HL-60 (cell line): ENCODE results near the gene LRRC15.

ENCODE experiments used
- DNase-seq, 2 experiments: peaks; one replicate each; pipeline ENCODE4 v3.0.0-alpha.2; 2010 to 2020; ENCODE audit warnings: low read depth in 1 of 2, low spot score in 1 of 2
- H3K27ac ChIP-seq: fragments of 250-450 bp; sonication (Bioruptor Pico); replicated peaks from 2 replicates; pipeline ENCODE4 v1.5.1; 2020; ENCODE audit warnings: mild to moderate bottlenecking, moderate library complexity
- H3K27me3 ChIP-seq: fragments of 250-450 bp; sonication (Bioruptor Pico); 2 replicates; pipeline ENCODE4 v1.5.1; 2021; ENCODE audit warnings: mild to moderate bottlenecking, moderate library complexity; ENCODE audit not compliant: insufficient read depth, poor library complexity, severe bottlenecking
- H3K4me3 ChIP-seq: replicated peaks from 2 replicates; pipeline ENCODE4 v1.5.1; 2011; ENCODE audit warnings: mild to moderate bottlenecking, control low read depth, low read length; ENCODE audit not compliant: insufficient read depth
- GABPA ChIP-seq: IDR thresholded peaks from 2 replicates; pipeline ENCODE4 v1.6.1; 2012; ENCODE audit warnings: low read depth
- POLR2AphosphoS5 ChIP-seq: IDR thresholded peaks from 2 replicates; pipeline ENCODE4 v1.6.1; 2012; ENCODE audit warnings: low read depth
- SPI1 ChIP-seq: IDR thresholded peaks from 2 replicates; pipeline ENCODE4 v1.6.1; 2012; ENCODE audit warnings: low read depth, mild to moderate bottlenecking, borderline replicate concordance
- TF ChIP-seq, protein P1 (sequence below): IDR thresholded peaks from one replicate; pipeline ENCODE4 v1.5.1; 2011; ENCODE audit warnings: low read length, control low read depth, inconsistent platforms; ENCODE audit not compliant: insufficient read depth
- TF ChIP-seq, protein P2 (sequence below): IDR thresholded peaks from 2 replicates; pipeline ENCODE4 v1.6.1; 2012; ENCODE audit warnings: low read depth; ENCODE audit not compliant: insufficient replicate concordance

Gene LRRC15

DNA sequence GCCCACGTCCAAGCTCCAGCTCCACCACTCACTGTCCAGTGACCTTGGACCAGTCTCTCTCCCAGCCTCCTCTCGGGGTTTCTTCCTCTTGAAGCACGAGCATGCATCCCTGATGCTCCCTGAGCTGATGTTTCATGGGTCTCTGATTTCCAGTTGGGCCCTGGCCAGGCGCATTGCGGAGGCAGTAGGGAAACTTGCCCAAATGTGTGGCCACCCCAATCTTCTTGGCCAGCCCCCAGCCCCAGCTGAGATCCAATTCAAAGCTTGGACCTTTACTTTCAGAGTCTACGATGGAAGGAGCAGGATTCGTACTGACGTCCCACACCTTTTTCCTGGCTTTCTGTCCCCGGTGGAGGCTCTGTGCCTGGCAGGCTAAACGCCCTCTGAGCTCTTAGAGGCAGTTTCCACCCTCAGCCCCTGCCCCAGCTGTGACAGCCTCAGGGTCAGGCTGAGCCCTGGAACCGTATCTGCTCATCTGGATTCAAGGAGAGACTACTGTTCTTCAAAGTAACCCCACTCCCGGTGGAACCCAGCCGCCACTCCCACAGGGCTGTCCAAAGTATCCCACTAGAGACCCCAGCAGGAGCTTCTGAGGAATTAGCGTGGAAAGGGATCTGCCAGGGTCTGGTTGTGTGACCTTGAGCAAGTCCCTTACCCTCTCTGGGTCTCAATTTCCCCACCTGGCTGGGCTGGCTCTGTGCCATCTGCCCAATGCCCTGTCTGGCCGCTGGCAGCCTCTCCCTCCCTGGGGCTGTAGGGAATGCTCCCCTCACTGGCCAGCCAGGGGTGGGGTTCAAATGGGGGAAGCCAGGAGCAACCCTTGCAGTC is 55.8 kb downstream of the LRRC15 start:
- Histone ChIP-seq H3K27ac (no peak overlapping the region), H3K27me3 (peaks cover 4% of the 10 kb centered on the region)
- DNase-seq, result no peak

DNA sequence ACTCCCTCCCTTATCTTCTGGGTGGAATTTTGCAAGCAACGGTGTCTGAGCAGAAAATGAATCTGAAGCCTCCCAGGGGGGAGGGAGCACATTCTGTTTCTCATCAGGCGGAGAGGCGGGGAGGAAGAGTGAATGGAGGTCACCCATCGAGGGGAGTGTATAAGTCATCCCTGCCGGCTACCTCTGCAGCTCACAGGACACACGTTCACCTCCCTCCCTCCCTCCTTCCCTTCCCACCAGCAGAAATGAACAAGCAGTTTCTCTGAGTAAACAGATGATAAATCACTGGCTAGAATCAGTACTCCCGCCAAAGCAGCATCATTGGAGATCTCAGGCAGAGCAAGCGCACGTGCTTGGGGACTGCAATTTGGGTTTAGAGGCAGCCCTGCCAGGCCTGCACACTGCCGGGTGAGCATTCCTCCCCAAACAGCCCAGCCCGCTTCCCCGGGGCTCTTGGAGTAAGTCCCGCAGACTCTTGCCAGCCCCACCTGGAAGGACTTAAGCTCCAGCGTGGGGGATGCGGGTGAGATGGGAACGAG is 56.7 kb downstream of the LRRC15 start:
- TF ChIP-seq POLR2AphosphoS5 (no peak), GABPA (no peak), SPI1 (no peak)
- TF ChIP-seq, protein P1, sequence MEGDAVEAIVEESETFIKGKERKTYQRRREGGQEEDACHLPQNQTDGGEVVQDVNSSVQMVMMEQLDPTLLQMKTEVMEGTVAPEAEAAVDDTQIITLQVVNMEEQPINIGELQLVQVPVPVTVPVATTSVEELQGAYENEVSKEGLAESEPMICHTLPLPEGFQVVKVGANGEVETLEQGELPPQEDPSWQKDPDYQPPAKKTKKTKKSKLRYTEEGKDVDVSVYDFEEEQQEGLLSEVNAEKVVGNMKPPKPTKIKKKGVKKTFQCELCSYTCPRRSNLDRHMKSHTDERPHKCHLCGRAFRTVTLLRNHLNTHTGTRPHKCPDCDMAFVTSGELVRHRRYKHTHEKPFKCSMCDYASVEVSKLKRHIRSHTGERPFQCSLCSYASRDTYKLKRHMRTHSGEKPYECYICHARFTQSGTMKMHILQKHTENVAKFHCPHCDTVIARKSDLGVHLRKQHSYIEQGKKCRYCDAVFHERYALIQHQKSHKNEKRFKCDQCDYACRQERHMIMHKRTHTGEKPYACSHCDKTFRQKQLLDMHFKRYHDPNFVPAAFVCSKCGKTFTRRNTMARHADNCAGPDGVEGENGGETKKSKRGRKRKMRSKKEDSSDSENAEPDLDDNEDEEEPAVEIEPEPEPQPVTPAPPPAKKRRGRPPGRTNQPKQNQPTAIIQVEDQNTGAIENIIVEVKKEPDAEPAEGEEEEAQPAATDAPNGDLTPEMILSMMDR, result no peak
- TF ChIP-seq, protein P2, sequence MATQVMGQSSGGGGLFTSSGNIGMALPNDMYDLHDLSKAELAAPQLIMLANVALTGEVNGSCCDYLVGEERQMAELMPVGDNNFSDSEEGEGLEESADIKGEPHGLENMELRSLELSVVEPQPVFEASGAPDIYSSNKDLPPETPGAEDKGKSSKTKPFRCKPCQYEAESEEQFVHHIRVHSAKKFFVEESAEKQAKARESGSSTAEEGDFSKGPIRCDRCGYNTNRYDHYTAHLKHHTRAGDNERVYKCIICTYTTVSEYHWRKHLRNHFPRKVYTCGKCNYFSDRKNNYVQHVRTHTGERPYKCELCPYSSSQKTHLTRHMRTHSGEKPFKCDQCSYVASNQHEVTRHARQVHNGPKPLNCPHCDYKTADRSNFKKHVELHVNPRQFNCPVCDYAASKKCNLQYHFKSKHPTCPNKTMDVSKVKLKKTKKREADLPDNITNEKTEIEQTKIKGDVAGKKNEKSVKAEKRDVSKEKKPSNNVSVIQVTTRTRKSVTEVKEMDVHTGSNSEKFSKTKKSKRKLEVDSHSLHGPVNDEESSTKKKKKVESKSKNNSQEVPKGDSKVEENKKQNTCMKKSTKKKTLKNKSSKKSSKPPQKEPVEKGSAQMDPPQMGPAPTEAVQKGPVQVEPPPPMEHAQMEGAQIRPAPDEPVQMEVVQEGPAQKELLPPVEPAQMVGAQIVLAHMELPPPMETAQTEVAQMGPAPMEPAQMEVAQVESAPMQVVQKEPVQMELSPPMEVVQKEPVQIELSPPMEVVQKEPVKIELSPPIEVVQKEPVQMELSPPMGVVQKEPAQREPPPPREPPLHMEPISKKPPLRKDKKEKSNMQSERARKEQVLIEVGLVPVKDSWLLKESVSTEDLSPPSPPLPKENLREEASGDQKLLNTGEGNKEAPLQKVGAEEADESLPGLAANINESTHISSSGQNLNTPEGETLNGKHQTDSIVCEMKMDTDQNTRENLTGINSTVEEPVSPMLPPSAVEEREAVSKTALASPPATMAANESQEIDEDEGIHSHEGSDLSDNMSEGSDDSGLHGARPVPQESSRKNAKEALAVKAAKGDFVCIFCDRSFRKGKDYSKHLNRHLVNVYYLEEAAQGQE, result no peak
- no peak for DNase-seq
- Histone ChIP-seq H3K27ac (no peak overlapping the region), H3K27me3 (peaks cover 4% of the 10 kb centered on the region), H3K4me3 (no peak overlapping the region)

More for the DNA sequence above, 55.8 kb downstream of the LRRC15 start:
- no peak overlapping the region for H3K4me3 ChIP-seq
- TF ChIP-seq POLR2AphosphoS5 (no peak), GABPA (no peak), SPI1 (no peak)
- TF ChIP-seq, protein P1, result no peak
- TF ChIP-seq, protein P2, result no peak

DNA sequence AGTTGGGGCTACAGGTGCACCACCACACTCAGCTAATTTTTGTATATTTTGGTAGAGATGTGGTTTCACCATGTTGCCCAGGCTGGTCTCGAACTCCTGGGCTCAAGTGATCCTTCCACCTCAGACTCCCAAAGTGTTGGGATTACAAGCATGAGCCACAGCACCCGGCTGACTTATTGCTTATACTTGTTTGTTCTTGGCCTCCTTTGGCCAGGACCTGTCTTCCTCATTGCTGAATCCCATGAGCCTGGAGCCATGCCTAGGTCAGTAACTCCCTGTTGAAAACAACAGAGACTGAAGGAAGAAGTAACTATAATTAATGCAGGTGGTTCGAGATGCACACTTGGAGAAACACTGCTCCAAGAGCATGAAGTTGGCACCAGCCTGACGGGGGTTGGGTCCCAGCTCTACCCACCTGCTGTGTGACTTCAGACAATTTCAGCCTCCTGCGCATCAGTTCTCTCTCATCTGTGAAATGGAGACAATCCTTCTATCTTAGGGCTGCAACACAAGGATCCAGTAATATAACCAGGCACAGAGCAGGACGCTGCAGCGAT is 57.3 kb downstream of the LRRC15 start:
- no peak for DNase-seq
- Histone ChIP-seq H3K27me3 (peaks cover 4% of the 10 kb centered on the region), H3K4me3 (no peak overlapping the region), H3K27ac (no peak overlapping the region)
- TF ChIP-seq, protein P1, result no peak
- no peak for TF ChIP-seq POLR2AphosphoS5
- TF ChIP-seq SPI1, result no peak
- TF ChIP-seq, protein P2, result no peak
- TF ChIP-seq GABPA, result no peak
